Measurements from ENCODE around the gene ATM. TPM values are rescaled to one million over a fixed set of nuclear protein-coding genes. Genes with fewer than 3 reads are reported as not detected.

ATM gene
- total RNA-seq, 1 donor from 2014 or later = 51.2 TPM

- Histone ChIP-seq H4K20me1 (ENCODE audit: insufficient read depth, low read length) (no peaks in the 10 kb centered on the region), H3K4me3 (ENCODE audit: insufficient read depth, low read depth, low read length) (no peak overlapping the region), H2AFZ (ENCODE audit: low read depth, low read length) (no peak overlapping the region), H3K27ac (ENCODE audit: low read depth, low read length) (no peak overlapping the region), H3K4me1 (ENCODE audit: insufficient read depth, low read length) (no peaks in the 10 kb centered on the region), H3K4me2 (ENCODE audit: low read length) (no peak overlapping the region), H3K9me3 (ENCODE audit: insufficient read depth, low read depth, low read length) (no peaks in the 10 kb centered on the region), H3K27me3 (ENCODE audit: insufficient read depth, low read length) (no peaks in the 10 kb centered on the region), H3K79me2 (ENCODE audit: insufficient read depth, low read length) (no peaks in the 10 kb centered on the region), H3K9ac (ENCODE audit: low read length) (no peak overlapping the region), H3K36me3 (ENCODE audit: insufficient read depth, low read length) (no peaks in the 10 kb centered on the region)
- TF ChIP-seq CTCF (IDR thresholded peaks at IDR 0.05; ENCODE audit: insufficient read depth, low read depth, low read length) = no peak
- TF ChIP-seq EZH2 (IDR thresholded peaks at IDR 0.05; ENCODE audit: insufficient read depth, low read length) = no peak
- no peaks in the 10 kb centered on the region for H3K27me3 Mint-ChIP-seq (ENCODE audit: low read depth, unreplicated experiment)
- FAIRE-seq = no peak
- no peaks in the 10 kb centered on the region for H3K4me1 Mint-ChIP-seq (ENCODE audit: low read depth, unreplicated experiment)
- H3K4me3 Mint-ChIP-seq (ENCODE audit: unreplicated experiment) = no peak overlapping the region
- no peaks in the 10 kb centered on the region for H3K9me3 Mint-ChIP-seq (ENCODE audit: unreplicated experiment)
- no peak overlapping the region for H3K27ac Mint-ChIP-seq (ENCODE audit: unreplicated experiment)
- no peak for DNase-seq (ENCODE audit: low read depth)
- H3K36me3 Mint-ChIP-seq (ENCODE audit: low read depth, unreplicated experiment) = no peaks in the 10 kb centered on the region
These were observed 165.7 kb downstream of the ATM start for GRCh38 chr11:108388576-108388975.

DNA sequence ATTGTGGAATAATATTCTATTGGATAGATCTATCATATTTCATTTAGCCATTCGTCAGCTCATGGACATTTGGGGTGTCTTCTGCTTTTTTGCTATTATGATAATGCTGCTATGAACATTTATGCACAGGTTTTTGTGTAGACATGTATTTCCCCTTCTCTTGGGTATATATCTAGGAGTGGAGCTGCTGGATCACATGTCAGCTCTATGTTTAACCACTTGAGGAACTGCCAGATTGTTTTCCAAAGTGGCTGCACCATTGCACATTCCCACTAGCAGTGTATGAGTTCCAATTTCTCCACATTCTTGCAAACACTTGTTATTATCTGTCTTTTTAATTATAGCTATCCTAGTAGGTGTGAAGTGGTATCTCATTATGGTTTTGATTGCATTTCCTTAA is 169.5 kb downstream of the ATM start:
- H3K27ac ChIP-seq (ENCODE audit: low read depth, low read length) = no peak overlapping the region
- no peak overlapping the region for H3K4me2 ChIP-seq (ENCODE audit: low read length)
- no peaks in the 10 kb centered on the region for H3K79me2 ChIP-seq (ENCODE audit: insufficient read depth, low read length)
- no peak for TF ChIP-seq CTCF (IDR thresholded peaks at IDR 0.05; ENCODE audit: insufficient read depth, low read depth, low read length)
- TF ChIP-seq EZH2 (IDR thresholded peaks at IDR 0.05; ENCODE audit: insufficient read depth, low read length) = no peak
- no peaks in the 10 kb centered on the region for H3K27me3 Mint-ChIP-seq (ENCODE audit: low read depth, unreplicated experiment)
- H3K9me3 Mint-ChIP-seq (ENCODE audit: unreplicated experiment) = no peaks in the 10 kb centered on the region
- no peaks in the 10 kb centered on the region for H3K9me3 ChIP-seq (ENCODE audit: insufficient read depth, low read depth, low read length)
- H3K9ac ChIP-seq (ENCODE audit: low read length) = no peak overlapping the region
- FAIRE-seq = no peak
- no peak overlapping the region for H3K4me3 ChIP-seq (ENCODE audit: insufficient read depth, low read depth, low read length)
- H3K36me3 Mint-ChIP-seq (ENCODE audit: low read depth, unreplicated experiment) = no peaks in the 10 kb centered on the region
- no peaks in the 10 kb centered on the region for H3K36me3 ChIP-seq (ENCODE audit: insufficient read depth, low read length)
- H3K27ac Mint-ChIP-seq (ENCODE audit: unreplicated experiment) = no peak overlapping the region
- no peaks in the 10 kb centered on the region for H3K27me3 ChIP-seq (ENCODE audit: insufficient read depth, low read length)
- no peaks in the 10 kb centered on the region for H4K20me1 ChIP-seq (ENCODE audit: insufficient read depth, low read length)
- H3K4me1 Mint-ChIP-seq (ENCODE audit: low read depth, unreplicated experiment) = no peaks in the 10 kb centered on the region
- DNase-seq (ENCODE audit: low read depth) = no peak
- H3K4me1 ChIP-seq (ENCODE audit: insufficient read depth, low read length) = no peaks in the 10 kb centered on the region
- no peak overlapping the region for H2AFZ ChIP-seq (ENCODE audit: low read depth, low read length)
- H3K4me3 Mint-ChIP-seq (ENCODE audit: unreplicated experiment) = no peak overlapping the region

DNA sequence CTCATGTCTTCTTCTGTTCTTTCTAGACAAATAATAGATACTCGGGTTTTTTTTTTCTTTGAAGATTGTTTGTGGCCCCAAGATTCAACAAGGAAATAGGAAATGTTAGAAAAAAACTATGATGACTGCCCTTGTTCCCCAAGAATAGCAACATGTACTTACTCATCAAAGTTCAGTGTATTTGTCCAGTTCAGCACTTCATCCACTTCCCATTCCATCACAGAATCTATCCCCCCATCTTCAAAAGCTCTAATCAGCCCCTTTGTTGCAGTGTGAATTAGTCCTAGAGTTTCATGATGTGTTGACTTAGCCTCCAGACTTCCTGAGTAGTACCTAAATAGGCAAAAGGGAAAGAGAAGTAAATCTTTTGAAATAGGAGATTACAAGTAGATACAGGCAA is 170.2 kb downstream of the ATM start:
- Histone ChIP-seq H3K36me3 (ENCODE audit: insufficient read depth, low read length) (no peaks in the 10 kb centered on the region), H4K20me1 (ENCODE audit: insufficient read depth, low read length) (no peaks in the 10 kb centered on the region), H3K4me3 (ENCODE audit: insufficient read depth, low read depth, low read length) (no peak overlapping the region), H3K4me2 (ENCODE audit: low read length) (no peak overlapping the region), H3K27me3 (ENCODE audit: insufficient read depth, low read length) (no peaks in the 10 kb centered on the region), H3K27ac (ENCODE audit: low read depth, low read length) (no peak overlapping the region), H2AFZ (ENCODE audit: low read depth, low read length) (no peak overlapping the region), H3K9ac (ENCODE audit: low read length) (no peak overlapping the region), H3K79me2 (ENCODE audit: insufficient read depth, low read length) (no peaks in the 10 kb centered on the region), H3K9me3 (ENCODE audit: insufficient read depth, low read depth, low read length) (no peaks in the 10 kb centered on the region), H3K4me1 (ENCODE audit: insufficient read depth, low read length) (no peaks in the 10 kb centered on the region)
- no peak for DNase-seq (ENCODE audit: low read depth)
- no peak overlapping the region for H3K27ac Mint-ChIP-seq (ENCODE audit: unreplicated experiment)
- H3K9me3 Mint-ChIP-seq (ENCODE audit: unreplicated experiment) = no peaks in the 10 kb centered on the region
- H3K4me1 Mint-ChIP-seq (ENCODE audit: low read depth, unreplicated experiment) = no peaks in the 10 kb centered on the region
- H3K4me3 Mint-ChIP-seq (ENCODE audit: unreplicated experiment) = no peak overlapping the region
- TF ChIP-seq EZH2 (IDR thresholded peaks at IDR 0.05; ENCODE audit: insufficient read depth, low read length) (no peak), CTCF (IDR thresholded peaks at IDR 0.05; ENCODE audit: insufficient read depth, low read depth, low read length) (no peak)
- H3K36me3 Mint-ChIP-seq (ENCODE audit: low read depth, unreplicated experiment) = no peaks in the 10 kb centered on the region
- H3K27me3 Mint-ChIP-seq (ENCODE audit: low read depth, unreplicated experiment) = no peaks in the 10 kb centered on the region
- no peak for FAIRE-seq
